GM21423 (cell line): Measurements from ENCODE around the gene DISC1.

Experiments used
- ATAC-seq: cut with Tn5 transposase; IDR thresholded peaks from one replicate; pipeline ENCODE4 v1.9.1; 2021; ENCODE audit warnings: mild to moderate bottlenecking, moderate library complexity; ENCODE audit not compliant: unreplicated experiment

The DISC1 gene

DNA sequence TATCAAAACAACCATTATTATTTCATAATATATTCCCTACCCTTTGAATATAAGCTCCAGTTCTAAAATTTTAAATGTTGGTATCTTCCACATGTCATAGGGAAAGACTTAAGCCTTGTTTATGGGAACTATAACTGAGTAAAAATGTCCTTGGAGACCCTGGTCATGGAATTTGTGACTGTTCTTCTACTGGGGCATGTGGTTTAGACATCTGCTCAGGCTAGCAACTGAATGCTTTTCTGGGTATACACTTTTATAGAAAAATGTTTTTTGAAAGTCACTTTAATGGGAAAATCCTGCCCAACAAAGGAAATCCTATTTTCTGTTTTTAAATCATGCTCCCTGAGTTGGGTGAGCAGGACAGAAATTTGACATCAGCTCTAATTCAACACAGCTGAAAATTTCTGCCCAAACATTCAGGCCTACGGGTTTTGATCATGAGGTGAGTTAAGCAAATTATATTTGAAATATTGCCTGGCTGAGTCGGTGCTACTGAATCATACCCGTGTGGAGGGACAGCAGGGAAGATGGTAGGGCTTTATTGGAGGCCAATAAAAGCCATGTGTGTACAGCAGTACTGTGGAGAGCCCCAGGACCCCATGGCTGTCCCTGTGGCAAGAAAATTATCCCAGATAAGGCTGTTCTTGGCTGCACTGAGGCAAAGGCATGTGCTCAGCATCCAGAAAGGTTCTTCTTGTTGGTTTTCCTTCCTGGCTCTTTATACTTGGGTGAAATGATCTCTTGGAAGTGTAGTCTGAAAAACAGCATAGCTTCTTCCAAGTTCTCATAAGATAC lies 391.8 kb downstream of the DISC1 start:
- no peak for ATAC-seq

DNA sequence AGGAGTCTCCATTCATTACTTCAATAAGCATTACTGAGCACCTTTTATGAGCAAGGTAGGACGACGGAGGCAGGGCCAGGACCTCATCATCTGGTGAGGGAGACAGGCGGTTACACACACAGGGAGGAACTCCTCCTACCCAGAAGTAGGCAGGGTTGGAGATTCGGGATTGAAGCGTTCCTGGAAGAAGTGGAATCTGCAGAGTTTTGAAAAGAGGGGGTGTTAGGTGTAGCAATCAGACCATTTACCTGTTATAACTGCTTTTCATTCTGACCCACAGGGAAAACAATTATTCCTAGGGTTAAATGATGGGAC lies 392.4 kb downstream of the DISC1 start:
- no peak for ATAC-seq

DNA sequence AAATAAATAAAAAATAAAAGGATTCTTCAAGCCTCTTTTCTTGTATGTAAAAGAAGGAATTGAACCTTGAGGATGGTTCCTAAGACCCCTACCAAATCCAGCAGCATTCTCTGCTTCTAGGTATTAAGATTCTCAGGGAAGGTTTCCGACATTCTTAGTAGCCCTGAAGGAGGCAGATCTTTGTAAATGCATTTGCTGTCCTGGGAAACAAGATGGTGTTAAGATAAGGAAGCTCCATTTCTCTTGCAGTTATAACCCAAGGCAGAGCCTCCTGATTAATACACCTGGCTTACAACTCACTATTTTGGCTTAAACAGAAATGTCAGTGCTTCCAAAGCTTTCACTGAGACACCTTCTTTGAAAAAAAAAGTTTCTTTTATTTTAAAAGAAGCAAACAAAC lies 393.8 kb downstream of the DISC1 start:
- no peak for ATAC-seq

DNA sequence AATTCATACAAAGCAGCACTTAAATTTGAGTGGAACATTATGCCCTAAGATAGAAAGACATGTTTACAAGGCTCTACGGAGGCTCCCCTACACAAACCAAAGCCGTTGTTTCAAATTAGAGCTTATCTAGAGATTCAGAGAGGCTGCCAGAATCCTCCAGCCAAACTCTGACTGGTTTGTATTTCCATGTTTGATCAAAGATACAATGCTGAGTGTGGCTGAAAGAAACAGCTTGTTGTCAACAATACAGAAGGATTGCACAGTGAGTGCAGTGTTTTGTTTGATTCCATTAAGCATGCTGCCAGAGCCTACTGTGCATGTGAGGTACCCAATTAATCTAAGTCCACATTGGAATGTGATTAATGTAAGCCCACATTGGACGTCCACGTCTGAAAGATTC lies 402.7 kb downstream of the DISC1 start:
- ATAC-seq, result no peak

DNA sequence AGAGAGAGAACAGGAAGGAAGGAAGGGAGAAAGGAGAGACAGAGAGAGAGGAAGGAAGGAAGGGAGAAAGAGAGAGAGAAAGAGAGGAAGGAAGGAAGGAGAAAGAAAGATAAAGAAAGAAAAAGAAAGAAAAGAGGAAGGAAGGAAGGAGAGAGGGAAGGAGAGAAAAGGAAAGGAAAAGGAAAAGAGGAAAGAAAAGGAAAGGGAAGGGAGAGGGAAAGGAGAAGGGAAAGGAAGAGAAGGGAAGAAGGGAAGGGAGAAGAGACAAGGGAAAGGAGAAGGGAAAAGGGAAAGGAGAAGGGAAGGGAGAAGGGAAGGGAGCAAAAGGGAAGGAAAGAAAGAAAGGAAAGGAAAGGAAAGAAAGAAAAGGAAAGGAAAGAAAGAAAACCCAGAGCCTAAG lies 404.6 kb downstream of the DISC1 start:
- ATAC-seq, result no peak

DNA sequence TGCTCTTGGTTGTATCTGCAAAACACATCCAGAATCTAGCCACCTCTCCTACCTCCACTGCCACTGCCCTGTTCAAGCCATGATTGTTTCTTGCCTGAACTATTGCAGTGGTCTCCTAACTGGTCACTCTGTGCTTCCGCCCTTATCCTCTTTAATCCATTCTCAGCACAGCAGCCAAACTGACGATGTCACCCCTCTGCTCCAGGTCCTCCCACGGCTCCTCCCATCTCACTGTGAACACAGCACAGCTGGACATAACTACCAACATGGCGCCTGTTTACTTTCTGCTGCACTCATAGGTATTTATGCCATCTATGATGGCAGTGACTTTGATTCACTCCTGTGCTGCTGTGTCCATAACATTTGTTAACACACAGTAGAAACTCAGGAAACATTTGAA lies 406.7 kb downstream of the DISC1 start:
- ATAC-seq, result no peak

DNA sequence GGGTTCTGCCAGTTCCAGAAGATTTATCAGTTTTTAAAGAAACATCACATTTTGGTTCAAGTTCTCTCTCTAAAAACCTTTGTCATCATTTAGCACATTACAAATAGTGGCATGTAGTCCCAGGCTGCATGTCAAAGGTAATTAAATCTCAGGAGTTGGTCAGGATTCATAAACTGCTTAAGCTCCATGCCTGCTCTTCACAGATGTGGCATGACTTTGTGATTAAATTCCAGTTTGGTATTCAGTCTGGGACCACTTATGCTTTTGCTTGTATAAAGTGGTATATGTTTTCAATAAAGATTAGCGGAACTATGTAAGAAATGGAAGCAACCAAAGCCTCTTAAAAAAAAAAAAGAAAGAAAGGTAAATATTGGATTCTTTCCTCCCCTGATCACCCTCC lies 408.0 kb downstream of the DISC1 start:
- ATAC-seq, result no peak

DNA sequence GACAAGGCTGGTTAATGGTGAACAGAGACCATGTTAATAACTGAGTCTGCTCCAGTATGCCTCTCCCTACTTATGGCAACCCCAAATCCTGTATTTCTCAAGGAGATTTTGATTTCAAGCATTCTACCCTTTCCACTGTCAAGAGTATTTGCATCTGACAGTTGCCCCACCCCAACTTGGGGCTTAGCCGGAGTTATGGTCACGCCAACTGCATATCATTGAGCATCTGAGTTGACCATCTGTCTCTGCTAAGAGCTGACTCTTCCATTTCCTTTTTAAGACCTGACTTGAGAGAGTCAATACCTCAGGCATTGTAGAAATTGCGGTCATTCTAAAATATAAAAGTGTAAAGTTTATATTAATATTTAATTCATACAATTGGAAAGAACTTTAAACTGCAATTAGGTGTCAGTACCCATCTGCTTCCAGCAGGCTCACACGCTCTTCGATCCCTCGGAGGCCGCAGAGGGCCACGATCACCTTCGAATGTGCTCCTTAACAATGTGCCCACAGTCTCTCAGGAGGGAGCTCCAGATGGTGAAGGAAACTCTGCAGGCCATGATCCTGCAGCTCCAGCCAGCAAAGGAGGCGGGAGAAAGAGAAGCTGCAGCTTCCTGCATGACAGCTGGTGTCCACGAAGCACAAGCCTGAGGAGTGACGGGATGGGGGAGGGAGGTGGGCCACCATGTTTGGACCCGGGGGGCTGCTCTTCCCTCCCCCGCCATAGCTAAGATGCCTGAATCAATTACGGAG lies 409.8 kb downstream of the DISC1 start:
- no peak for ATAC-seq

DNA sequence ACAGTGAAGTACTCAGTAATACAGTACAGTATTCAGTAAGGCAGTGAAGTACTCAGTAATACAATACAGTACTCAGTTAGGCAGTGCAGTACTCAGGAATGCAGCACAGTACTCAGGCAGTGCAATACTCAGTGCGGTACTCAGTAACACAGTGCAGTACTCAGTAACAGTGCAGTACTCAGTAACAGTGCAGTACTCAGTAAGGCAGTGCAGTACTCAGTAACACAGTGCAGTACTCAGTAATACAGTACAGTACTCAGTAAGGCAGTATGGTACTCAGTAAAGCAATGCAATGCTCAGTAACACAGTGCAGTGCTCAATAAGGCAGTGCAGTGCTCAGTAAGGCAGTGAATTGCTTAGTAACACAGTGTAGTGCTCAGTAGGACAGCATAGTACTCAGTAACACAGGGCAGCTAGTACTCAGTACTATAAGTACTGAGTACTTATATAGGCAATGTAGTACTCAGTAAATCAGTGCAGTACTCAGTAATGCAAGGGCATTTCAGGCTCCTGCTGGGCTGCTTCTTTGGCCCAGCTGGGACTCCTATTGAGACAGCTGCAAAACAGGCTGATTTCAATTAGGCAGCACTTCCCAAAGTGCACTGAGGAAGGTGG lies 411.3 kb downstream of the DISC1 start:
- ATAC-seq, result no peak

DNA sequence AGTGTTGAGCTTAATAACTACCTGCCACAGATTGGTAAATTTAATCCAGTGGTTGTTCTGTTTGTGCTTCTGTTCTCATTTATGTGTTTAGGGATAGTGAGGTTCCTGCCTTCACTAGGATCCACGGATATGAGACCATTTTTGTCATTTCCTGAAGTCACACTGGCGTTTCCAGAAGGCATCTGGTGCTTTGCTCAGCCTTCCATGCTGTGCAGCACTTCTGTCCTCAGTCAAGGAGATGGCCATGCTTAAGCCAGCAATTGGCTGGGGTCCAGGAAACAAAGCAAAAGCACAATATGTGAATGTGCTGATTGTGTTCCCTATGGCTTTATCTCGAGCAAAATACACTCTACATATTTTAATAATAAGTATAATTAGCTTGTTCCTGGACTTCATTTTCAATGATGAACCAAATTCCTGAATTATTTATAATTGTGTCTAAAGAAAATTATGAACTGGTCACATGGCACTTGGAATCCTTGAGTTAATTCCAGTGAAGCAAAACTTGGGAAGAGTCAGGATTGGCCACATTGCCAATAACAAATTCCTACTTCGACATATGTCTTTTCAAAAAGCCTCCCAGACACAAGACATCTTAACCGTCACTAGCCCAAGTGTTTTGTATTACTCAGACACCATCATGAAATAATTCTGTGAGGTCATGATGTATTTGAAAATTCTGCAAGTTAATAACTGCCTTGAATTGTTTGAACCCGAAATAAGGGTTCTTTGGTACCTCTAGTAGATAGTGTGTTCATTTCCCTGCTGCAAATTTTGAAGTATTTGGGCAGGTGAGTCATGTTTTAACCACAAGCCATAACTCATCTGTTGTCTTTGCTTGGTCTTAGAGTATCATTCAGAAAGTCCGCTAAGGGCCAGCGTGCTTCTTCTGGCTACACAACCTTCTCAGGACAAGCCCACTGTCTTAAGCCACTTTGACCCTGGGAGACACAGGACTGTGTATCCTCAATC lies 412.4 kb downstream of the DISC1 start:
- ATAC-seq, result no peak

DNA sequence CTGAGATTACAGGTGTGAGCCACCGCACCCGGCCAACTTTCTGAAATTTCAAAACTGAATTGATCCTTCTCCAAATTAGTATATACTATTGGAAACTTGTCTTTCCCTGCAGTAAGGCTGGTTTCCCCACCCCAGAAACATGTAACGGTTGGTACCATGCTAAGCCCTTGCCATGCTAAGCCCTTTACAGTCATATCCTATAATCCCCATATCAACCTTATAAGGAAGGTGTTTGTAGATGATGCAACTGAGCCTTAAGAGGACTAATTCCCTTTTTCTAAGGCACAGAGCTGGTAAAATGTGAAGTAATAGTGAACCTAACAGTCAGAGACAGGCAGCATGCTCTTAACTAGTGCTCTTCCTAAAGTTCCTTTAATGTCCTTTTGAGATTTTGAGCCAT lies 413.7 kb downstream of the DISC1 start:
- ATAC-seq, result no peak

DNA sequence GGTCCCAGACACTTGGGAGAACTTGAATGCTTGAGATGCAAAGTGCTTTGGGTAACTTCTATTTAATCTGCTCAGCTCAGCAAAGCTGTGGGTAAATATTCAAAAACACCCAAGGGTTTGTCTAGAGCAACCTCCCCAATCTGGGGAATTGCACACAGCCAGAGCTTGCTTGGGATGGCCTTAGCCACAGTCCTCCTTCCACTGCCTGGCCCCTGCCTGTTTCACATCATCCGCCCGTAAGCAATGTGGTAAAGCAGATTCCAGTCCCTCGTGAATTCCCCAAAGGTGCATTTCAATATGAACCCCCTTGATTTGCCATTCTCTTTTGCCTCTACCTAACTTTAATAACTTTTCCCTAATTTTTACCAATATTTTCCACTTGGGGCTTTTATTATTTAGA lies 418.1 kb downstream of the DISC1 start:
- no peak for ATAC-seq

DNA sequence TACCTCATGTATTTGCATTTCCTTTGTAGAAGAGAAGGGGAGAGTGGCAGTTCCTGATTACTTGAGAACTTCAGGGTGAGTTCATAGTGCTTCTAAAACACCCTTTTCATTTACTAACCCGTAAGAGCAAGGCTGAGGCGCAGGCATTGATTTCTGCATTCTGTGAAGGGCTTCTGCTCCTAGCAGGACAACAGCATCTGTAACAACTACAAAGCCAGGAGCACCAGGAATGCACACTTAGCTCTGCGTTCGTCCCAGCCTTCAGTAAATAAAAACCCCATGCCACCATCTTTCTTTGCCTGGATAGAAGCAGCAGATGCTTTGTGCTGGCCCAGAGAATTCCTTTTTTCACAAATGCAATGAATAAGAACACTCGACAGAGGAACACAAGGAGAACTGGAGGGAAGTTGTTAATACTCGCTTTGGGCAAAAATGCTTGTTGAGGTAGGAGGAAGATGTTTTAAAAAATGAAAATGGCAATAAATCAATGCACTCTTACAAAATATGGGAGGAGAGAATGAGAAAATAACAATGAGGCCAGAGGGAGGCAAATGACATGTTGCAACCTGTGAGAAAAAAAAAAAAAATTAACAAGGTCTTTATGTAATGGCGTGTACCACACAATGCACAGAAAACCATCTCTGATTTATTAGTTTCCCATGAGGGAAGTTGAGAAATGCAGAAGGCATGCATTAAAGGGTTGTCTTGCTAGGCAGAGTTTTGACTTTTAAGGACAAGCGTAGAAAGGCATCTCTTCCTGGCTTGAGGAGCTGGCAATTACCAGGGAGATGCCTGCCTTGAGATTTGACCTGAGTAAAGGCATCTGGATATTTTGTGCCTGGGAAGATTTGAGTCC lies 418.8 kb downstream of the DISC1 start:
- no peak for ATAC-seq

DNA sequence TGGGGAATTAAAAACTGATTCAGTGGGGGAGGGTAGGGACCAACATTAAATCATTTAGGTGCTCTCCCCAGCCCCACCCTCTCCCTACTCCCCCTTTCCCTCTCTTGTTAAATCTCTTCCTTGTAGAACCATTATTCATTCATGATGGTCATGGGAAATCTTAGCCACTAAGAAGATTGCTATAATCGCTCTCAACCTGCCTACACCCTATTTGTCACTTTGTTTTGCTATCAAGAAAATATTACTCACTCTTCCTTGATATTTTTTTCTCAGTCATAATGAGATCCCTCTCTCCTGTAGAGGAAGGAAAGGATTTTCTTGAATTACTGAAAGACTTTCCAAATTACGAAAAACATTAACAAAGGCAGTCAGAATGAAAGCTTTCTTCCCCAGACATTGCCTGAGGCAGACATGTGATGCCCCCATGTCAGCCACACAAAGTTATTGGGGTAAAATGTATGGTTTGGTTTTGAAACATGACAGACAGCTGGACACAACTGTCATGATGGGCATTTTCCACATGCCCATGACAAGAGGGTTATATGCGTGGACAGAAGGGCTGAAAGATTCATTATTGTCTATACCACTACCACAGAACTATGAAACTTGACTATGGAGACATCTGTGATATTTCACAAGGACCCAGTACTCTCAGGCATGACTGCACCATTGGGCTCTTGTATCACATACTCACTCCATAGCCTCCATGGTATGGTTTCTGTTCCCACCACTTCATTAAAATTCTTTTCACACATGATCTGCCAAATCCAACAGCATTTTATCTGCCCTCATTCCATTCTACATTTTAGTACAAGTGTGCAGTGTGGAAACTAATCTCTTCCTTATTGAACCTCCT lies 420.1 kb downstream of the DISC1 start:
- no peak for ATAC-seq

DNA sequence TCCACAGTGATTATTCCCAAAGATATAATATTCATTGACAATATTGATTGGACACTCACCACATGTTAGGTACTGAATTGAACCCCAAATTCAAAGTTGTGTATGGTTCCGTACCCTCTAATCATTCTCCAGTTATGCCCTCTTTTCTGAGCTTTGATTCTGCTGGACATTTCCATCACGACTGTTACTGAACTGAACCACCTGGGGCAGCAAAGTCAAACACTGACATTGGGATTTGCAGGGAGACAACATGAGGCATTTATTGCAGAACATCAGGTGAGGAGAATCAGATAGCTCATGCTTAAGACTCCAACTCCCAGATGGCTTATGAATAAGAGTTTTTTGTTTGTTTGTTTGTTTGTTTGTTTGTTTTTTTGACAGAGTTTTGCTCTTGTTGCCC lies 420.9 kb downstream of the DISC1 start:
- ATAC-seq, result no peak

DNA sequence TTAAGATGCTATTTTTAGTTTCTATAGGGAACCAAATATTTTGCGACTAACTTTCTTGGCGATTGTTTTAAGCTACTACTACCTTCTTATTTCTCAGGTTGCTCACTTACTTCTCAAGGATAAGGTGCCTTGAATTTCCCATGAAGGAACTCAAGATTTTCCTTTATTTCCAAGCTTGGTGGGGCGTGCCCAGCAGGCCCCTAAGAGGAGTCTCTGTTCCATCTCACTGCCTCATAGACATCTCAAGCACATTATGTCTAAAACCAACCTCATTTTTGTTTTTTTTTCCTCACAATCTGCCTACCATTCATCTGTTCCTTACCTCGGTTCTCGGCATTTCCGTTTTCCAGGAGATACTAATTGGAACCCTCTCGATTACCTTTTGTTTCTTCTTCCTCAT lies 421.9 kb downstream of the DISC1 start:
- no peak for ATAC-seq

DNA sequence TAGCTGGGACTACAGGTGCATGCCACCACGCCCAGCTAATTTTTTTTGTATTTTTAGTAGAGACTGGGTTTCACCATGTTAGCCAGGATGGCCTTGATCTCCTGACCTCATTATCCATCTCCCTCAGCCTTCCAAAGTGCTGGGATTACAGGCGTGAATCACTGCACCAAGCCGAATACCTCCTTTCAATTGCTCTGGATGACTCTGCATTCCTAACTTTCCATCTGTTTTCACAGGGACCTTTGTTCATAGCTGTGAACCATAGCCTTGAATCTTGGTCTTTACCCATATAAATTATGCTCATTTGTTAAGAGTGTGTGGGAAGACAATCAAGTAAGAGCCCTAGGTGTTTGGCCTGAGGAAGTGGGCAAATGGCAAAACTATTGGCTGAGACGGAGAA lies 422.7 kb downstream of the DISC1 start:
- ATAC-seq, result no peak

DNA sequence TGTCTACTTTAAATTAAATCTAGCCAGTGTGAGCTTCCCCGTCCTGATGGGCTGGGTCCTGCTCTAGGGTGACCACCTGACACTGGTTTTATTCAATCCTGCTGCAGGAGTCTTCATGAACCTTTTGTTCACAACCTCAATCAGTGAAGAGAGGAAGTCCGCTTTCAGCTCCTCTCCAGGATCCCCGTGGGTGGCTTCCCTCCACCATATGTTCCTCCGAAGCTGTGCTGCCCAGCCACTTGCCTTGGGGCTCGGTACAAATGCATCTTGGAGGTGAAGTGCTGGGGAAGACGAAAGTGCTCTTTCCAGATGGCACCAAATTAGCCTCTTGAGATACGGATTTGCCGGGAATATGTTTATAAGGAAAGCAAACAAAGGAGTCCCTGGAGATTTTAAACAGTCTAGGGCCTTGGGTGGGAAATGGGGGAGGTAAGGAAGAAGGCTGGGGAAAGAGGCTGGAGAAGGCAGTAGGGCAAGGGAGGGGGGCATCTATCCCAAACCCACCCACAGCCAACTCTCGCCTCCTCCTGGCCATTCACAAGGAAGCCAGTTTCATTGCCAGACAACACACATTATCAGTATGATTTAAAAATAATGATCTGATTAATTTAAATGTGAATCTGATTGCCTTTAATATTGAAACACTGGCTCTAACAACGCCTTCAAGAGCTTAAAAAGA lies 430.8 kb downstream of the DISC1 start:
- ATAC-seq, result no peak

DNA sequence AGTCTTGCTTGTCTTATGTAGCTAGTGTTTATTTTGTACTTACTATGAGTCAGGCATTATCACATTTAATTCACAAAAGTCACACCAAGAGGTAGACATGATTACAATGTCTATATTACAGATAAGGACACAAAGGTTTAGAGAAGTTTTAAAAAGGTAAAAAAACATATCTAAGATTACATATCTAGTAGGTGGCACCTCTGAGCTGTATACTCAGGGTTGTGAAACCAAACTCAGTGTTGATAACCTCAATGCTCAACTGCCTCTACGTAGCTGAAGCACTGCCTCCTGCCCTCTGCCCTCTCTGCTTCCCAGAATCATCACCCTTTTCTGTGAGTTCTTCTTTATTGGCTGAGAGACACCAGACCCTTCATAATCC lies 431.3 kb downstream of the DISC1 start:
- no peak for ATAC-seq
